ENCODE results near the gene ZCCHC24. TPM values are rescaled to one million over a fixed set of nuclear protein-coding genes. Genes with fewer than 3 reads are reported as not detected.

Gene ZCCHC24
- total and polyA plus RNA-seq, 9 donors: 21.6 to 92.1 (median 58.3) TPM

- no peak for TF ChIP-seq CTCF (IDR thresholded peaks at IDR 0.05)
- no peak for TF ChIP-seq EP300 (IDR thresholded peaks at IDR 0.05)
- no peak for TF ChIP-seq POLR2A (IDR thresholded peaks at IDR 0.05)
- Histone ChIP-seq H3K4me3 (no peak overlapping the region), H3K9me3 (no peaks in the 10 kb centered on the region), H3K36me3 (no peaks in the 10 kb centered on the region), H3K4me1 (ENCODE audit: insufficient read depth) (peaks cover 16% of the 10 kb centered on the region), H3K27ac (peak overlapping the region in 1 of 2 donors; percentile 29), H3K27me3 (no peaks in the 10 kb centered on the region)
- 69 to 82% (median 81%) methylated on average over 11 to 12 of the region's 12 CpGs for WGBS, 3 donors
- intact Hi-C loops (cut with DNase I): no loop called here
- peak; percentile 13 to 46 (median 28) for DNase-seq
Measured at GRCh38 chr10:79391231-79392019, 54.0 kb downstream of the ZCCHC24 start.

- Histone ChIP-seq H3K27me3 (no peaks in the 10 kb centered on the region), H3K27ac (peak overlapping the region in 1 of 2 donors; percentile 29), H3K9me3 (no peaks in the 10 kb centered on the region), H3K4me3 (no peak overlapping the region), H3K36me3 (no peaks in the 10 kb centered on the region), H3K4me1 (ENCODE audit: insufficient read depth) (peaks cover 16% of the 10 kb centered on the region)
- TF ChIP-seq EP300 (IDR thresholded peaks at IDR 0.05): no peak
- peak in 1 of 3 donors; percentile 31 for TF ChIP-seq CTCF (IDR thresholded peaks at IDR 0.05)
- no peak for TF ChIP-seq POLR2A (IDR thresholded peaks at IDR 0.05)
- peak; percentile 60 to 83 (median 64) for DNase-seq
- WGBS, 3 donors: 24 to 39% (median 27%) methylated on average over 16 of the region's 16 CpGs
- intact Hi-C loops (cut with DNase I): no loop called here
Measured at GRCh38 chr10:79390551-79391229, 54.7 kb downstream of the ZCCHC24 start.

- no peak for DNase-seq
- Histone ChIP-seq H3K27me3 (no peaks in the 10 kb centered on the region), H3K4me1 (ENCODE audit: insufficient read depth) (peaks cover 16% of the 10 kb centered on the region), H3K27ac (peak overlapping the region in 1 of 2 donors; percentile 29), H3K36me3 (no peaks in the 10 kb centered on the region), H3K4me3 (no peak overlapping the region), H3K9me3 (no peaks in the 10 kb centered on the region)
- TF ChIP-seq CTCF (IDR thresholded peaks at IDR 0.05) (no peak), EP300 (IDR thresholded peaks at IDR 0.05) (no peak), POLR2A (IDR thresholded peaks at IDR 0.05) (no peak)
- 93 to 95% (median 94%) methylated on average over 2 of the region's 2 CpGs for WGBS, 3 donors
- intact Hi-C loops (cut with DNase I): no loop called here
Measured at GRCh38 chr10:79390057-79390456, 55.4 kb downstream of the ZCCHC24 start.

- Histone ChIP-seq H3K27me3 (no peaks in the 10 kb centered on the region), H3K36me3 (no peaks in the 10 kb centered on the region), H3K27ac (no peak overlapping the region), H3K4me3 (no peak overlapping the region), H3K9me3 (no peaks in the 10 kb centered on the region), H3K4me1 (ENCODE audit: insufficient read depth) (peaks cover 16% of the 10 kb centered on the region)
- 54 to 65% (median 57%) methylated on average over 10 to 11 of the region's 11 CpGs for WGBS, 3 donors
- intact Hi-C loops (cut with DNase I): loop anchor here in 1 of 4 donors (5.0 kb wide), 1 partner anchor 54 kb away; no protein-coding TSS in a partner anchor
- no peak for TF ChIP-seq CTCF (IDR thresholded peaks at IDR 0.05)
- peak in 2 of 5 donors; percentile 12 to 34 for DNase-seq
Measured at GRCh38 chr10:79387974-79388850, 57.2 kb downstream of the ZCCHC24 start.
